Effector memory CD8-positive, alpha-beta T cell (primary cell): ENCODE data around the gene DHX8.

ENCODE experiments used
- ATAC-seq: fragments of 150-1000 bp; cut with Tn5 transposase; replicated peaks from 2 replicates; pipeline ENCODE4 v1.10.0; 2021; ENCODE audit warnings: mild to moderate bottlenecking, moderate library complexity
- DNase-seq, 3 experiments: peaks; one replicate each; pipeline ENCODE4 v3.0.0; 2021
- H3K27ac Mint-ChIP-seq, 2 donors: one replicate each; pipeline ENCODE4 v1.8.0; 2022; ENCODE audit warnings: mild to moderate bottlenecking in 2 of 2, mixed read lengths in 2 of 2, moderate library complexity in 2 of 2
- H3K27me3 Mint-ChIP-seq, 2 donors: one replicate each; pipeline ENCODE4 v1.8.0; 2022; ENCODE audit warnings: mixed read lengths in 2 of 2
- H3K36me3 Mint-ChIP-seq: one replicate; pipeline ENCODE4 v1.8.0; 2022; ENCODE audit warnings: mild to moderate bottlenecking, moderate library complexity, mixed read lengths; ENCODE audit not compliant: insufficient read depth
- H3K4me1 Mint-ChIP-seq, 2 donors: one replicate each; pipeline ENCODE4 v1.8.0; 2022; ENCODE audit warnings: low read depth in 2 of 2, mixed read lengths in 2 of 2
- H3K4me3 Mint-ChIP-seq, 2 donors: one replicate each; pipeline ENCODE4 v1.8.0; 2022; ENCODE audit warnings: mild to moderate bottlenecking in 2 of 2, mixed read lengths in 2 of 2, moderate library complexity in 2 of 2
- H3K9me3 Mint-ChIP-seq, 2 donors: one replicate each; pipeline ENCODE4 v1.8.0; 2022; ENCODE audit warnings: mixed read lengths in 2 of 2

DHX8 gene

GRCh38 chr17:43534909-43535308, 51.1 kb downstream of the DHX8 start:
- Mint-ChIP-seq H3K9me3 (no peaks in the 10 kb centered on the region), H3K27ac (no peak overlapping the region), H3K4me3 (no peak overlapping the region), H3K4me1 (peaks cover 0 to under 1% of the 10 kb centered on the region in 2 donors), H3K27me3 (no peaks in the 10 kb centered on the region), H3K36me3 (no peaks in the 10 kb centered on the region)
- no peak for ATAC-seq
- DNase-seq: no peak

GRCh38 chr17:43536236-43536992, 52.6 kb downstream of the DHX8 start:
- Mint-ChIP-seq H3K27ac (no peak overlapping the region), H3K9me3 (no peaks in the 10 kb centered on the region), H3K36me3 (no peaks in the 10 kb centered on the region), H3K4me3 (no peak overlapping the region), H3K27me3 (peaks cover 0 to 6% of the 10 kb centered on the region in 2 donors), H3K4me1 (no peaks in the 10 kb centered on the region)
- DNase-seq (no peak), ATAC-seq (no peak)

DNA sequence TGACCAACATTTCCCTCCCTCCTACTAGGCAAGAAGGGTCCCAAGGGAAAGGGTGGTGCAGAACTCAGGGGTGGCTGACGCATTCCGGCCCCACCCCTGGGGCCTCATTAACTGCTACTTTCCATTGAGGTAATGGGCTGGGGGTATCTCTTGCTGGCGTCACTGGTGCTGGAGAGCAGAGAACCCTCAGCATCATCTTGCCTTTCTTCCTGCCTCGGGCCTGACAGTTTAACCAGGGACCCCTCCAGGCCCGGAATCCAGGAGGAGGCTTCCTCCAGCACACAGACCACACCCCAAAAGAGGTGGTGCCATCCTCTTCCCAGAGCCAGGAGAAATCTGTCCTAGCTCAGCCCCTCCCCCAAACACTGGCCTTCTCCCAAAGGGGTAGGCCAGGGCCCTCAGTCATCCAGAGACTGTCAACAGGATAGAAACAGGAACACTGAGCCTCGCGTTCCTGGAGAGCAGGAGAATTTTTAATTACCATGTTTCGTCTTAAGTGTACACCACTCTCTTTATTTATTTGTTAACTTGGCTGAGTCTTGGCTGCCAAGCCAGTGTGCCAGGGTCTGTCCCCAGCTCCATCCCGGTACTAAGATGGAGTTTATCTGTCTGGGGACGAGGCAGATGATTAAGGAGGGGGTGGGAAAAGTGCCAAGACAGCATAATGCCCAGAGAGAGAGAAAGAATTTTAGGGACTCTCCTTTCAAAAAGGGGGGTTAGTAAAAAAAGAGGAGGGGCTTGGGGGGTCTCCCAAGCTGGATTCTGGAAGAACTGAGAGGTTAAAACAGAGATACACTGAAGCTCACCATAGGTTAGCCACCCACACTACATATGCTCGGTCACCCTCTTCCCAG, 57.3 kb downstream of the DHX8 start:
- H3K4me1 Mint-ChIP-seq: peaks cover 7 to 8% of the 10 kb centered on the region in 2 donors
- peaks cover 20 to 47% of the 10 kb centered on the region in 2 donors for H3K27me3 Mint-ChIP-seq
- no peak for DNase-seq
- H3K4me3 Mint-ChIP-seq: no peak overlapping the region
- no peak overlapping the region for H3K27ac Mint-ChIP-seq
- no peaks in the 10 kb centered on the region for H3K9me3 Mint-ChIP-seq
- peaks cover 11% of the 10 kb centered on the region for H3K36me3 Mint-ChIP-seq
- ATAC-seq: no peak

- Mint-ChIP-seq H3K27ac (no peak overlapping the region), H3K9me3 (no peaks in the 10 kb centered on the region), H3K4me1 (peaks cover 20 to 22% of the 10 kb centered on the region in 2 donors), H3K36me3 (peaks cover 17% of the 10 kb centered on the region), H3K4me3 (no peak overlapping the region), H3K27me3 (peaks cover 37 to 65% of the 10 kb centered on the region in 2 donors)
- DNase-seq (no peak), ATAC-seq (no peak)
Observed at GRCh38 chr17:43542859-43543258, 59.1 kb downstream of the DHX8 start.

GRCh38 chr17:43543300-43543699, 59.5 kb downstream of the DHX8 start:
- H3K4me3 Mint-ChIP-seq: no peak overlapping the region
- H3K36me3 Mint-ChIP-seq: peaks cover 17% of the 10 kb centered on the region
- no peak overlapping the region for H3K27ac Mint-ChIP-seq
- H3K9me3 Mint-ChIP-seq: no peaks in the 10 kb centered on the region
- no peak for ATAC-seq
- H3K4me1 Mint-ChIP-seq: peaks cover 20 to 22% of the 10 kb centered on the region in 2 donors
- no peak for DNase-seq
- peaks cover 39 to 69% of the 10 kb centered on the region in 2 donors for H3K27me3 Mint-ChIP-seq

DNA sequence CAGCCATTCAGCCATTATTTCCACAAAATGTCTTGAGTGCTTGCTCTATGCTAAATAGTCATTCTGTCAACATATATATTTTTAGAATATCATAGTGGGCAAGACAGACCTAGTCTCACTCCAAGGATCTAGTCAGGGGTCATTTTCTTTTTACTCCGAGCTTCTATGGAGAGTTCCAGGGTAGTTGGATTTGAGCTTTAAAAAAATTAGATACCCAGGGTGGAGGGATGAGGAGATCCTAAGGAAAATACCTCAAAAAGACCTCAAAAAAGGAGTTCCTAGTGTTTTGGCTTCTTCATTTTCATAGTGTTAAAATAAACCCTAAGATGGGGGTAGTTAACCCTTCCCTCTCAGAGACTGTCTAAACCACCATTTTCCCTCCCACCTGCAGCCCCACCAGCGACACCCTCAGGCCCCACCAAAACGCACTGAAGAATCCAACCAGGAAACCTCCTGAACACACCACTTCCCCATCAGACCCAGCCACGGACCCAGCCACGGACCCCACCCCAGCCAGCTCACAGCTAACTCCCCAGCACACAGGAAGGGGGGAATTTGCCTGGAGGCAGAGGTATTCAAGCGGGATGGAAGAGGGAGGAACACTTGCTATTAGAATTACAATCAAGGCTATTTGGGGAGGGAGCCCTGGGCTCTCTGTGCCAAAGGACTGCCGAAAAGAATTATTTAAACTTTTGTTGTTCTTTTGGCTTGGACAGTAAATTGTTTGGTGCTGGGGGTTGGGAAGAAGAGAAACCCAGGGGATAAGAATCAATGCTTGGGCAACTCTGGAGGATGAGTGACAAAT, 60.2 kb downstream of the DHX8 start:
- ATAC-seq (no peak), DNase-seq (no peak)
- Mint-ChIP-seq H3K27ac (no peak overlapping the region), H3K36me3 (peaks cover 17% of the 10 kb centered on the region), H3K27me3 (peaks cover 41 to 74% of the 10 kb centered on the region in 2 donors), H3K9me3 (no peaks in the 10 kb centered on the region), H3K4me1 (peaks cover 20 to 22% of the 10 kb centered on the region in 2 donors), H3K4me3 (peak overlapping the region; percentile 79 to 91)

DNA sequence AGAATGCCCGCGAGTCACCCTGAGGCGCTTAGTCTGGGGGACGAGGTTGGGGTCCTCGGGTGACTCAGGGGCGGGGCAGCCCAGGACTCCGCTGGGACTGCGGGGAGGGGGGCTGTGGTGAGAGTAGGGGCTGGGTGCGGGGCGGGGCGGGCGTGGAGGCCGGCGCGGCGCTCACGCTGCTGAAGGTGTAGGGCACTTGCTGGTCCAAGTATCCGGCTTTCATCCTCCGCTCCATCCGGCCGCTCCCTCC, 61.5 kb downstream of the DHX8 start:
- Mint-ChIP-seq H3K27ac (no peak overlapping the region), H3K27me3 (peaks cover 52 to 87% of the 10 kb centered on the region in 2 donors), H3K4me3 (peak overlapping the region; percentile 79 to 91), H3K4me1 (peaks cover 20 to 22% of the 10 kb centered on the region in 2 donors), H3K36me3 (peaks cover 17% of the 10 kb centered on the region), H3K9me3 (no peaks in the 10 kb centered on the region)
- DNase-seq: peak in 1 of 3 experiments; percentile 13
- ATAC-seq: no peak

- DNase-seq (peak; percentile 79 to 82 (median 81)), ATAC-seq (peak; percentile 88)
- Mint-ChIP-seq H3K27ac (peak within 1 kb of the TSS; percentile 25 to 59), H3K36me3 (peaks cover 17% of the 10 kb centered on the region), H3K4me3 (peak within 1 kb of the TSS; percentile 79 to 91), H3K9me3 (no peaks in the 10 kb centered on the region), H3K27me3 (peaks cover 58 to 90% of the 10 kb centered on the region in 2 donors), H3K4me1 (peaks cover 20 to 22% of the 10 kb centered on the region in 2 donors)
Observed at GRCh38 chr17:43546319-43547188, 62.8 kb downstream of the DHX8 start, which contains the start of gene ETV4. ETV4 (minus strand) TSS chr17:43546340; CDS start chr17:43545617, 723 bp downstream.

DNA sequence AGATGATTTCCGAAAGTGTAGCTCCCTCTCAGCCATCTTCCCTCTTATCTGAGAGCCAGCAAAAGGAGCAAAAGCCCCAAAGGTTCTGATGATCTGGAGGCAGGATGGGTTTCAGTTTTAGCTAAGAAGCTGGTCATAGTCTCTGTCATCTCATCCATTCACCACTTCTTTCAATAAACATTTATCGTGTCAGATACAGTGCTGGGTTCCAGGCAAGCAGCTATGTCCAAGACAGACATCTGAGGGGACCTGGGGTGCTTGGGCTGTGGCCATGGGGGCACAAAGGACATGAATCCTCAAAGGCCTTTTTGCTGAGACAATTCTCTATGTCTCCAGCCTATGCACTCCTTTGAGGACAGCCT, 63.4 kb downstream of the DHX8 start:
- H3K27me3 Mint-ChIP-seq: peaks cover 62 to 88% of the 10 kb centered on the region in 2 donors

DNA sequence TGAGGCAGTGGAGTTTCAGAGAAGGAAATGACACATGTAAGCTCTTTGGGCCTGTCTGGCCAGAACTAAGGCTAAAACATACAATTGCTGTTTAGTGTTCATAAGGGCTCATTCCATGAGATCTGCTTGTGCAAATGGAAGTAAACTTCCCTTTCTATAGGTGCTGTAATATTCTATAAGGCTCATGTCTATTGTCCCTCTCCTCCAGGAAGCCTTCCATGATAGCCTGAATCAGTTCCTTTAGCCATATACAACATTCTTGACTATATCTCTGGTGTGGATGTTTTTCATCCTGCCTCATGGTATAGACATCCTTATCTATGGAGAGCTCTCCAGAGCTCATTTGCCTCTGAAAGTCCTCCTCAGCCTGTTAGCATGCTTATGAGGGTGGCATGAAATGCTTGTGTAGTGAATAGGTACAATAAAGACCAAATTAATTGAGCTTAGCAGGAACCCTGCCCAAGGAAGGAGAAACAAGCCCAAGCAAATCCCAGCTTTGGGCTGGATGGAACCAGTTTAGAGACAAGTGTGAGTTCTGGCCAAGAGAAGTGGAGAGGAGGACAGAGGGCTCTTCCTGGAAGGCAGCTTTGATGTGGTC, 64.0 kb downstream of the DHX8 start:
- peaks cover 20 to 22% of the 10 kb centered on the region in 2 donors for H3K4me1 Mint-ChIP-seq
- H3K27ac Mint-ChIP-seq: no peak overlapping the region
- no peak for ATAC-seq
- peaks cover 67 to 88% of the 10 kb centered on the region in 2 donors for H3K27me3 Mint-ChIP-seq
- H3K9me3 Mint-ChIP-seq: no peaks in the 10 kb centered on the region
- H3K4me3 Mint-ChIP-seq: peak overlapping the region in 1 of 2 donors; percentile 79
- peaks cover 17% of the 10 kb centered on the region for H3K36me3 Mint-ChIP-seq
- no peak for DNase-seq

More for the DNA sequence above, 63.4 kb downstream of the DHX8 start:
- Mint-ChIP-seq H3K4me1 (peaks cover 20 to 22% of the 10 kb centered on the region in 2 donors), H3K4me3 (peak overlapping the region; percentile 79 to 91), H3K36me3 (peaks cover 17% of the 10 kb centered on the region), H3K9me3 (no peaks in the 10 kb centered on the region), H3K27ac (peak overlapping the region in 1 of 2 donors; percentile 25)
- ATAC-seq (no peak), DNase-seq (no peak)

DNA sequence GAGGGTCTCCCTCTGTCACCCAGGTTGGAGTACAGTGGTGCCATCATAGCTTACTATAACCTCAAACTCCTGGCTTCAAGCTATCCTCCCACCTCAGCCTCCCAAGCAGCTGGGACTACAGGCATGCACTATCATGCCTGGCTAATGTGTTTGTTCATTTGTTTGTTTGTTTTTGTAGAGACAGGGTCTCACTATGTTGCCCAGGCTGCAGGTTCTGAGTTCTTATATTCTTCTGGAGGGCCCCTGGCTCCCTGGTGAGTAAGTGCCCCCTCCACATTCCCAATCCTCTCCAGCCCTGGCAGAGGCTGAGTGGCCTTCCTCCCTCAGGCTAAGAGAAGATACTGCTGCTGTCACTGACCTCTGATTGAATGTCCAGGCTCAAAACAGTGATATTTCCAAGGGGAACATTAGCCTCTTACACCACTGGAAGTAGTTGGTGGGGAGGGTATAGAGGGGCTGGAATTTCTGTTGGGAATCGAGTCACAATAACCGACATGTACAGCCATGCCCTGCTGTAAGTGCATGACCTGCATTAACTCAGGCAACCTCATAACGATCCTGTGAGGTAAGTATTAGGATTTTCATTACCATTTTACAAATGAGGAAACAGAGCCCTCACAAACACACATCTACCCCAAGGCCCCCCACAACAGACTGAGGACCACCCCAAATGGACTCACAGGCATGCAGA, 65.1 kb downstream of the DHX8 start:
- no peak overlapping the region for H3K4me3 Mint-ChIP-seq
- peaks cover 20 to 22% of the 10 kb centered on the region in 2 donors for H3K4me1 Mint-ChIP-seq
- ATAC-seq (no peak), DNase-seq (no peak)
- H3K36me3 Mint-ChIP-seq: peaks cover 14% of the 10 kb centered on the region
- no peaks in the 10 kb centered on the region for H3K9me3 Mint-ChIP-seq
- H3K27me3 Mint-ChIP-seq: peaks cover 66 to 87% of the 10 kb centered on the region in 2 donors
- H3K27ac Mint-ChIP-seq: no peak overlapping the region

- Mint-ChIP-seq H3K27me3 (peaks cover 66 to 87% of the 10 kb centered on the region in 2 donors), H3K4me3 (no peak overlapping the region), H3K4me1 (peaks cover 19 to 21% of the 10 kb centered on the region in 2 donors), H3K36me3 (peaks cover 14% of the 10 kb centered on the region), H3K9me3 (no peaks in the 10 kb centered on the region), H3K27ac (no peak overlapping the region)
- DNase-seq: no peak
- ATAC-seq: no peak
Observed at GRCh38 chr17:43549496-43549895, 65.7 kb downstream of the DHX8 start.
